ENCODE measurements around the gene PTCD1. TPM values are rescaled to one million over a fixed set of nuclear protein-coding genes. Genes with fewer than 3 reads are reported as not detected.

Gene PTCD1
- 5.0 and 6.9 TPM in 2 replicates for total RNA-seq

GRCh38 chr7:99438573-99439480, at the start of gene PTCD1, which contains the start of gene CPSF4:
TSS of gene PTCD1 (minus strand) at chr7:99438798. CDS start at chr7:99435242, 3,556 bp downstream.
TSS of gene CPSF4 (plus strand) at chr7:99438943. CDS start at chr7:99439083, 140 bp downstream.

GRCh38 chr7:99472561-99473314, 34.1 kb upstream of the PTCD1 start, which contains the start of gene ZNF789:
TSS of gene ZNF789 (plus strand) at chr7:99472890. CDS start at chr7:99476457, 3,567 bp downstream.

GRCh38 chr7:99408379-99409191, 30.0 kb downstream of the PTCD1 start, which contains the start of the genes BUD31 and PDAP1:
TSS of gene BUD31 (plus strand) at chr7:99408969. CDS start at chr7:99411093, 2,124 bp downstream.
TSS of gene PDAP1 (minus strand) at chr7:99408597. CDS start at chr7:99408548, 49 bp downstream.

GRCh38 chr7:99374111-99375064, 64.2 kb downstream of the PTCD1 start, which contains the start of gene ARPC1B:
TSS of gene ARPC1B (plus strand) at chr7:99374730. CDS start at chr7:99385715, 10,985 bp downstream.

Other genes with a start within 250 kb of the PTCD1 start
- gene KPNA7, start 230.7 kb downstream of the PTCD1 start, total RNA-seq = not detected in 2 replicates
- 0.33 and 0.38 TPM in 2 replicates for gene MYH16, start 166.0 kb downstream of the PTCD1 start, total RNA-seq
- gene ARPC1A, start 112.9 kb downstream of the PTCD1 start, total RNA-seq = 229 and 236 TPM in 2 replicates
- 358 and 500 TPM in 2 replicates for gene ARPC1B, start 64.1 kb downstream of the PTCD1 start, total RNA-seq
- 63.8 and 67.6 TPM in 2 replicates for gene PDAP1, start 30.2 kb downstream of the PTCD1 start, total RNA-seq
- gene BUD31, start 29.8 kb downstream of the PTCD1 start, total RNA-seq = 86.2 and 88.4 TPM in 2 replicates
- 33.6 and 34.2 TPM in 2 replicates for gene CPSF4, start 145 bp upstream of the PTCD1 start, total RNA-seq
- gene ATP5MF, start 27.4 kb upstream of the PTCD1 start, total RNA-seq = 761 and 818 TPM in 2 replicates
- 5.2 and 8.8 TPM in 2 replicates for gene ZNF789, start 34.1 kb upstream of the PTCD1 start, total RNA-seq
- 29.1 and 34.4 TPM in 2 replicates for gene ZNF394, start 61.5 kb upstream of the PTCD1 start, total RNA-seq
- 12.2 and 13.4 TPM in 2 replicates for gene ZKSCAN5, start 65.9 kb upstream of the PTCD1 start, total RNA-seq
- gene FAM200A, start 113.3 kb upstream of the PTCD1 start, total RNA-seq = 5.6 and 5.7 TPM in 2 replicates
- gene ZNF655, start 119.8 kb upstream of the PTCD1 start, total RNA-seq = 7.2 and 10.9 TPM in 2 replicates
- not detected in 2 replicates for gene TMEM225B, start 159.5 kb upstream of the PTCD1 start, total RNA-seq
- 11.8 and 13.1 TPM in 2 replicates for gene ZSCAN25, start 178.1 kb upstream of the PTCD1 start, total RNA-seq
- not detected in 2 replicates for gene CYP3A5, start 241.2 kb upstream of the PTCD1 start, total RNA-seq